ENCODE data around the gene TBC1D17.

GRCh38 chr19:49855277-49855675, 22.2 kb upstream of the TBC1D17 start:
- TF ChIP-seq REST (IDR thresholded peaks at IDR 0.05) (no peak), RAD21 (conservative IDR thresholded peaks at IDR 0.05 in 1 of 2, IDR thresholded peaks at IDR 0.05 in 1 of 2) (no peak), SREBF2 (IDR thresholded peaks at IDR 0.05) (no peak), MAX (IDR thresholded peaks at IDR 0.05) (no peak), ESRRA (IDR thresholded peaks at IDR 0.05; ENCODE audit: borderline replicate concordance, low read length) (no peak), EP300 (IDR thresholded peaks at IDR 0.05) (no peak), CTCF (IDR thresholded peaks at IDR 0.05) (no peak), HES2 (IDR thresholded peaks at IDR 0.05) (no peak), CHD2 (IDR thresholded peaks at IDR 0.05; ENCODE audit: low read length, partially characterized antibody) (no peak), RCOR1 (IDR thresholded peaks at IDR 0.05; ENCODE audit: low read depth, low read length) (no peak), NR3C1 (IDR thresholded peaks at IDR 0.05) (no peak), BHLHE40 (IDR thresholded peaks at IDR 0.05; ENCODE audit: low read depth, low read length) (no peak), JUNB (IDR thresholded peaks at IDR 0.05) (no peak), POLR2A (IDR thresholded peaks at IDR 0.05; ENCODE audit: low read length) (no peak)

All from A549 (cell line).